Mesenchymal stem cell (in vitro differentiated cells and primary cell): ENCODE data around the gene JMJD4.

Experiments
- DNase-seq: peaks from one replicate; pipeline ENCODE4 v3.0.0-alpha.2; 2013
- H2AFZ ChIP-seq: one replicate; pipeline ENCODE4 v1.6.1; 2013; ENCODE audit warnings: low read depth, mild to moderate bottlenecking, control low read depth, inconsistent platforms, low read length, moderate library complexity
- H2AK5ac ChIP-seq: 2 replicates; pipeline ENCODE4 v1.6.1; 2013; ENCODE audit warnings: low read length, moderate library complexity, mild to moderate bottlenecking, inconsistent platforms; ENCODE audit not compliant: severe bottlenecking
- H2BK120ac ChIP-seq: one replicate; pipeline ENCODE4 v1.6.1; 2013; ENCODE audit warnings: low read depth, mild to moderate bottlenecking, inconsistent platforms, low read length, moderate library complexity
- H2BK12ac ChIP-seq, 2 experiments: one replicate each; pipeline ENCODE4 v1.6.1; 2013; ENCODE audit warnings: inconsistent platforms in 2 of 2, low read length in 2 of 2, mild to moderate bottlenecking in 2 of 2, moderate library complexity in 2 of 2, control low read depth in 1 of 2
- H2BK15ac ChIP-seq: one replicate; pipeline ENCODE4 v1.6.1; 2013; ENCODE audit warnings: mild to moderate bottlenecking, low read depth, inconsistent platforms; ENCODE audit not compliant: poor library complexity, severe bottlenecking
- H2BK5ac ChIP-seq: 2 replicates; pipeline ENCODE4 v1.6.1; 2013; ENCODE audit warnings: low read depth, mild to moderate bottlenecking, low read length, control low read depth, inconsistent platforms; ENCODE audit not compliant: poor library complexity, severe bottlenecking
- H3K14ac ChIP-seq, 2 experiments: one replicate each; pipeline ENCODE4 v1.6.1; 2013; ENCODE audit warnings: inconsistent platforms in 2 of 2, low read length in 2 of 2, control low read depth in 1 of 2, mild to moderate bottlenecking in 1 of 2, moderate library complexity in 1 of 2
- H3K18ac ChIP-seq, 2 experiments: one replicate each; pipeline ENCODE4 v1.6.1; 2013; ENCODE audit warnings: inconsistent platforms in 2 of 2, low read length in 2 of 2, control low read depth in 1 of 2, low read depth in 1 of 2, mild to moderate bottlenecking in 1 of 2
- H3K23ac ChIP-seq, 2 experiments: one replicate each; pipeline ENCODE4 v1.6.1; 2013; ENCODE audit warnings: inconsistent platforms in 2 of 2, low read length in 2 of 2, mild to moderate bottlenecking in 2 of 2, moderate library complexity in 2 of 2, control low read depth in 1 of 2
- H3K27ac ChIP-seq: 2 replicates; pipeline ENCODE4 v1.5.1; 2013; ENCODE audit warnings: mild to moderate bottlenecking, moderate library complexity, low read length, control low read depth, inconsistent platforms; ENCODE audit not compliant: poor library complexity, severe bottlenecking
- H3K27me3 ChIP-seq, 2 experiments: 2 replicates each; pipeline versions ENCODE4 v1.6.1 to v1.7.0; 2013; ENCODE audit warnings: low read length in 2 of 2, mild to moderate bottlenecking in 2 of 2, moderate library complexity in 2 of 2, control low read depth in 1 of 2, inconsistent platforms in 1 of 2; ENCODE audit not compliant: control insufficient read depth in 1 of 2, insufficient read depth in 1 of 2
- H3K36me3 ChIP-seq, 2 experiments: 2 replicates each; pipeline versions ENCODE4 v1.6.1 to v1.7.0; 2013; ENCODE audit warnings: low read length in 2 of 2, control low read depth in 1 of 2, inconsistent platforms in 1 of 2, low read depth in 1 of 2, mild to moderate bottlenecking in 1 of 2; ENCODE audit not compliant: insufficient read depth in 2 of 2, control insufficient read depth in 1 of 2
- H3K4ac ChIP-seq, 2 experiments: one replicate each; pipeline ENCODE4 v1.6.1; 2013; ENCODE audit warnings: inconsistent platforms in 2 of 2, low read length in 2 of 2, mild to moderate bottlenecking in 2 of 2, moderate library complexity in 2 of 2, control low read depth in 1 of 2, low read depth in 1 of 2
- H3K4me1 ChIP-seq: 2 replicates; pipeline ENCODE4 v1.6.1; 2013; ENCODE audit warnings: low read depth, low read length, control low read depth; ENCODE audit not compliant: control insufficient read depth, insufficient read depth
- H3K4me2 ChIP-seq: 2 replicates; pipeline ENCODE4 v1.6.1; 2013; ENCODE audit warnings: low read length, mild to moderate bottlenecking, inconsistent platforms; ENCODE audit not compliant: poor library complexity, severe bottlenecking
- H3K4me3 ChIP-seq, 2 experiments: 2 replicates each; pipeline versions ENCODE4 v1.5.1 to v1.7.0; 2013; ENCODE audit warnings: low read length in 2 of 2, mild to moderate bottlenecking in 2 of 2, control low read depth in 1 of 2, low read depth in 1 of 2; ENCODE audit not compliant: insufficient read depth in 1 of 2
- H3K79me1 ChIP-seq: replicated peaks from 2 replicates; pipeline ENCODE4 v1.6.1; 2013; ENCODE audit warnings: mild to moderate bottlenecking, control low read depth, low read length, inconsistent platforms; ENCODE audit not compliant: poor library complexity, severe bottlenecking
- H3K9ac ChIP-seq: 2 replicates; pipeline ENCODE4 v1.7.0; 2013; ENCODE audit warnings: mild to moderate bottlenecking, low read length, moderate library complexity
- H3K9me3 ChIP-seq: 2 replicates; pipeline ENCODE4 v1.7.0; 2013; ENCODE audit warnings: mild to moderate bottlenecking, low read length; ENCODE audit not compliant: control insufficient read depth
- H4K8ac ChIP-seq: one replicate; pipeline ENCODE4 v1.6.1; 2013; ENCODE audit warnings: inconsistent platforms, mild to moderate bottlenecking, low read length, moderate library complexity
- H4K91ac ChIP-seq: one replicate; pipeline ENCODE4 v1.6.1; 2013; ENCODE audit warnings: mild to moderate bottlenecking, low read length, inconsistent platforms
- WGBS: methylation state at CpG from one replicate; pipeline ENCODE4 v1.1.7; 2013; ENCODE audit warnings: mixed read lengths; 5-methylcytosine and 5-hydroxymethylcytosine counted together

Gene JMJD4

DNA sequence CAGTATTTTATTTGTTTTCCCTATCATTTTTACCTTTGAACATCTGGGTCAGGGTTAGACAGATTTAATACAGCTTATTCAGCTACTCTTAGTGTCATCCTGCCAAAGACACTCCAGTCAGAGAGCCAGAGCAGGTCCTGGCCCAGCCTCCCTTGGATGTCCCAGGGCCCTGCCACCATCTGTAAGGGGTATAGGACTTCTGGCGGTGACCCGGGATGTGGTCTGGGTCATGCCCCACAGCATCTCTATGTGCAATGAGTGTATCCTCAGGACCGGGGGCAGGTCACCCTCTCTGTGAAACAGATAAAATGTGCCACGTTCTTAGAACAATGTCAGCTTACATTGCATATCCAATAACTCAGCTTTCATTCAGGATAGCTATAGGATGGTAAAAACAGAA, 42.5 kb upstream of the JMJD4 start:
- no peak overlapping the region for H3K4ac ChIP-seq
- H2BK120ac ChIP-seq, result no peak overlapping the region
- no peak overlapping the region for H2BK15ac ChIP-seq
- peaks cover 52% of the 10 kb centered on the region for H3K4me1 ChIP-seq
- no peaks in the 10 kb centered on the region for H3K9me3 ChIP-seq
- H3K4me3 ChIP-seq, result no peak overlapping the region
- peaks cover 19 to 41% of the 10 kb centered on the region in 2 experiments for H3K36me3 ChIP-seq
- H3K27ac ChIP-seq, result no peak overlapping the region
- H3K23ac ChIP-seq, result no peak overlapping the region
- H3K18ac ChIP-seq, result no peak overlapping the region
- DNase-seq, result no peak
- peak overlapping the region; percentile 32 for H2AK5ac ChIP-seq
- no peak overlapping the region for H3K9ac ChIP-seq
- no peak overlapping the region for H2BK12ac ChIP-seq
- H3K79me1 ChIP-seq, result peaks cover 19% of the 10 kb centered on the region
- no peak overlapping the region for H2BK5ac ChIP-seq
- H4K91ac ChIP-seq, result no peak overlapping the region
- no peaks in the 10 kb centered on the region for H3K27me3 ChIP-seq
- H2AFZ ChIP-seq, result no peak overlapping the region
- no peak overlapping the region for H4K8ac ChIP-seq
- H3K4me2 ChIP-seq, result no peak overlapping the region
- H3K14ac ChIP-seq, result no peak overlapping the region
- 100% methylated on average over 2 of the region's 4 CpGs for WGBS

DNA sequence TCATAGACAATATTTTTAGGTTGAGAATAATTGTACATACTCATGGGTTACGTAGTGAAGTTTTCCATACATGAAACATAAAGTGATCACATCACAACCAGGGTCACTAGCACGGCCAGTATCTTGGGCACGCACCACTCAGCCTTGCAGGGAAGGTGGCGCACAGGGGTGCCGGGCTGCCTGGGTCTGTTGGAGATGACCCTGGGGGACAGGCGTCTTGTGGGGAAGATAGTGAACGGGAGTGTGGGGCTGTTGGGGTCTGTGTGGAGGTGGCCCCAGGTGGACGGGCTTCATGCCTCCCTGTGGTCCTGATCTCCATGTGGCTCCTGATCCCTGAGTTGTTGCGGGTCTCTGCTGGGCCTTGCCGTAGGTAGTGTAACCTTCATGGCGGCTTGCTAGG, 42.1 kb upstream of the JMJD4 start:
- Histone ChIP-seq H3K9me3 (no peaks in the 10 kb centered on the region), H3K9ac (no peak overlapping the region), H3K4me2 (no peak overlapping the region), H3K4ac (no peak overlapping the region), H3K4me1 (peaks cover 54% of the 10 kb centered on the region), H2BK120ac (no peak overlapping the region), H4K91ac (no peak overlapping the region), H3K23ac (no peak overlapping the region), H3K36me3 (peaks cover 19 to 41% of the 10 kb centered on the region in 2 experiments), H3K4me3 (no peak overlapping the region), H2BK5ac (no peak overlapping the region), H2BK15ac (no peak overlapping the region), H2BK12ac (peak overlapping the region in 1 of 2 experiments; percentile 31), H3K27ac (no peak overlapping the region), H4K8ac (no peak overlapping the region), H3K27me3 (no peaks in the 10 kb centered on the region), H3K14ac (no peak overlapping the region), H3K18ac (no peak overlapping the region), H2AK5ac (peak overlapping the region; percentile 73), H3K79me1 (peaks cover 24% of the 10 kb centered on the region), H2AFZ (no peak overlapping the region)
- DNase-seq, result no peak
- WGBS, result 94% methylated on average over 8 of the region's 11 CpGs

DNA sequence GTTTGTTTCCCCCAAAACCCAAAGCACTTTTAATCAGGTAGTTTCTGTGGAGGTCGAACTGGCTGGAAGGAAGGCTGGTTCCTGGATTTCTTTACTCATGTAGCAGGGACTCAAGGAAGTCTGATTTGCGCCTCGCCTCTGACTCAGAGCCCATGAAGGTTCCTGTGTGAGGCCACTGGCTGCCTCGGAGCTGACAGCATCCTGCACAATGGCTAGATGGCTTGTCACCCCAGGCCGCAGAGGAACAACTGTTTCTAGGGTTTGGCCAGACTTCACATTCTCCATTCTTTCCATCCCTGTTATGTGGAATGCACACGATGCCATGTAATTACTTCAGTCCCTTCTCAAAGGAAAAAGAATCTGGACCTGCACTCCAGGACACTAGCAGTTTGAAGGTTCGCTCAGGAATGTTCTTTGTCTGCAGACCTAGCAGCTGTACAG, 41.2 kb upstream of the JMJD4 start:
- Histone ChIP-seq H2BK15ac (no peak overlapping the region), H3K4me3 (no peak overlapping the region), H3K36me3 (peaks cover 19 to 43% of the 10 kb centered on the region in 2 experiments), H3K4me1 (peaks cover 54% of the 10 kb centered on the region), H3K4ac (no peak overlapping the region), H2BK5ac (no peak overlapping the region), H3K18ac (no peak overlapping the region), H4K8ac (peak overlapping the region; percentile 14), H3K14ac (no peak overlapping the region), H3K27ac (peak overlapping the region; percentile 67), H3K27me3 (no peaks in the 10 kb centered on the region), H2BK120ac (no peak overlapping the region), H2AK5ac (no peak overlapping the region), H2AFZ (no peak overlapping the region), H3K23ac (no peak overlapping the region), H3K9ac (no peak overlapping the region), H3K79me1 (peaks cover 28% of the 10 kb centered on the region), H3K9me3 (no peaks in the 10 kb centered on the region), H3K4me2 (no peak overlapping the region), H2BK12ac (no peak overlapping the region), H4K91ac (no peak overlapping the region)
- WGBS, result 55% methylated on average over 7 of the region's 7 CpGs
- DNase-seq, result peak; percentile 62

DNA sequence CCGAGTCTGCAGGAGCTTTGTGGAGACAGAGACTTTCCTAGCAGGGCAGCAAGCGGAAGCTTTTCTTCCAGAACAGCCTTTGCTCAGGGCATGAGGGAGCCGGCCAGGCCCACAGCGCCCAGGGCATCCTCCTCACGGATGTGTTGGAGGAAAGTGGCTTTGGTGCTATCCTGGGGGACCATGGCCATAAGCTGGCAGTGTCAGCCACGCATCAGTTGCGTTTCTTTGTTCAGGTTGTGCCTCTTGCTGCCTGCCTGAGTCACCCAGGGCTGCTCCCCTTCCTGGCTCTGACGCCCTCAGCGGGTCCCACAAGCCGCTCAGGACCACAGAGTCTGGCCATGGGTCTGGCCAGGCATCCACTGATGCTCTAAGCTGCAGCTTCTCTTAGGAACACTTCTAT, 40.7 kb upstream of the JMJD4 start:
- no peaks in the 10 kb centered on the region for H3K9me3 ChIP-seq
- H4K91ac ChIP-seq, result no peak overlapping the region
- H2AK5ac ChIP-seq, result peak overlapping the region; percentile 83
- no peak overlapping the region for H2BK5ac ChIP-seq
- H2BK15ac ChIP-seq, result no peak overlapping the region
- no peak overlapping the region for H2BK120ac ChIP-seq
- H3K14ac ChIP-seq, result peak overlapping the region in 1 of 2 experiments; percentile 41
- no peak overlapping the region for H3K18ac ChIP-seq
- H3K36me3 ChIP-seq, result peaks cover 20 to 44% of the 10 kb centered on the region in 2 experiments
- WGBS, result 93% methylated on average over 10 of the region's 10 CpGs
- no peak overlapping the region for H3K9ac ChIP-seq
- H3K4ac ChIP-seq, result no peak overlapping the region
- peak overlapping the region in 1 of 2 experiments; percentile 15 for H2BK12ac ChIP-seq
- H3K4me1 ChIP-seq, result peaks cover 54% of the 10 kb centered on the region
- no peak overlapping the region for H3K4me2 ChIP-seq
- H3K27ac ChIP-seq, result peak overlapping the region; percentile 67
- H3K79me1 ChIP-seq, result peaks cover 32% of the 10 kb centered on the region
- no peaks in the 10 kb centered on the region for H3K27me3 ChIP-seq
- peak; percentile 14 for DNase-seq
- H2AFZ ChIP-seq, result no peak overlapping the region
- H3K23ac ChIP-seq, result no peak overlapping the region
- H3K4me3 ChIP-seq, result no peak overlapping the region
- H4K8ac ChIP-seq, result no peak overlapping the region
